DMS153 (cell line): ENCODE data around the gene ANXA4.

Experiments used
- DNase-seq: peaks from one replicate; lab custom pipeline; 2025; lab: John Stamatoyannopoulos, UW

Gene ANXA4

GRCh38 chr2:69847068-69847828, 105.3 kb downstream of the ANXA4 start:
- DNase-seq = no peak

DNA sequence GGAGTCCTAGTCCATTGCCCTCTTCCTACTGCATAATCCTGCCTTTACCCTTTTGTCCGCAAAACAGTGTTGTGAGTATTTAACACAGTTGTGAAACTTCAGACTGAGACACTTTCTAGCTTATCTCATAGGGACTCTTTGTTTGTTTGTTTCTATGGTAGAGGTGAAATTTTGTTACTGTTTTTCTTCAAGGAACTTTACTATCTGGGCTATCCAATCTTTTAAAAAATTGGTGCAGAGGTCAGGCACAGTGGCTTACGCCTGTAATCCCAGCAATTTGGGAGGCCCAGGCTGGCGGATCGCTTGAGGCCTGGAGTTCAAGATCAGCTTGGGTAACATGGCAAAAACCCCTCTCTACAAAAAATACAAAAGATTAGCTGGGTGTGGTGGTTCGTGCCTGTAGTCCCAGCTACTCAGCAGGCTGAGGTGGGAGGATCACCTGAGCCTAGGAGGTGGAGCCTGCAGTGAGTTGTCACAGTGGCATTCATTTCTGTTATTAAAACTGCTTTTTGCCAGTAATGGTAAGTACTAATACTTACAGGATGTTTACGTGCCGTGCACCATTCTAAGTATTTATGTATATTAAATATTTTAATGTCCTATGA, 106.4 kb downstream of the ANXA4 start:
- DNase-seq = no peak

DNA sequence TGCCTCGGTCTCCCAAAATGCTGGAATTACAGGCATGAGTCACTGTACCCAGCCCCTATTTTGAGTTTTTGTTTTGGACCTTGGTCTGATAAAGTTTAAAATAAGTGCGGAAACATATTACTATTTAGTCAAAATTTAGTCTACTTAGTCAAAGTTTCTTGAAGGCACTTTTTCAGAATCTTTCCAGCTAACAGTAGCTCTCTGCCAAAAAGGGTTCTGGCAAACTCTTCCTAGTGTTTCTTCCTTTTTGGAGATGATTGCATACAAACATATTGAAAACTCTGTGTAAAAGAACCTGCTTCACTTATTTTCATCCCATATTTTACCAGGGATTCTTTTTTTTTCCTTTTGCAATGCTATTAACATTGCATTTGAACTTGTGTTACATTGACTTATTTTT, 116.3 kb downstream of the ANXA4 start:
- no peak for DNase-seq

GRCh38 chr2:69863298-69863697, 121.4 kb downstream of the ANXA4 start:
- DNase-seq = no peak
